Measurements from ENCODE around the gene OTOG. TPM values are rescaled to one million over a fixed set of nuclear protein-coding genes. Genes with fewer than 3 reads are reported as not detected.
A peak's percentile ranks its signal among the peaks of the same experiment; 100 is the strongest.

Gene OTOG
- total RNA-seq, 2 experiments from 2014 or later = not detected

DNA sequence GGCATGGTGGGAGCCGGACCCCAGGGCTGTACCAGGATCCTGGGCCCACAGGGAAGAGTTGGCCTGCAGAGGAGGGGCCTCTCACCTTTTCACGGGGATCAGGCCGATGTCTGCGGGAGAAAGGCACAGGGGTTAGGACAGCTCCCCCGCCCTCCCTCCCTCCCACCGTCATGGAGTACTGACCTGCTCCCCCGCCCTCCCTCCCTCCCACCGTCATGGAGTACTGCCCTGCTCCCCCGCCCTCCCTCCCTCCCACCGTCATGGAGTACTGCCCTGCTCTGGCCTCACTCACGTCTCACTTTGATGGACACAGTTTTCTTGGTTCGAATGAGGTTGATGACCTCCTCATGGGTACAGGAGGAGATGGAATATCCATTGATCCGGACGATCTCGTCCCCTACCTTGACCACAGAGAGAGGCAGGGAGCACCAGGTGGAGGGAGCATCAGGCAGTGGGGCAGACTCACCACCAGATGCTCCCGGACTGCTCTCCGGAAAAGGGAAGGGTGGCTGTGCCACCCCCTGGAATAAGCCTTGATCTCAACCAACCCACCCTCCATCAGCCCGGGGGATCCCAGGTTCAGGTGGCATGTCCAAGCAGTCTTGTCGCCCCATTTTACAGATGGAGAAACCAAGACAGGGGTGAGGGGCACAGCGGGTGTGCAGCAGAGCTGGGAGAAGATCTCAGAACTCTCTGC is 20.0 kb upstream of the OTOG start:
- intact Hi-C loops (cut with micrococcal nuclease) = no loop called here
- no peaks in the 10 kb centered on the region for H3K4me1 Mint-ChIP-seq (ENCODE audit: low read depth)
- DNase-seq = no peak
- no peak overlapping the region for H3K27ac Mint-ChIP-seq
- no peaks in the 10 kb centered on the region for H3K9me3 Mint-ChIP-seq
- no peak for ATAC-seq
- H3K27me3 Mint-ChIP-seq = peaks cover 7% of the 10 kb centered on the region
- TF ChIP-seq, protein P1, sequence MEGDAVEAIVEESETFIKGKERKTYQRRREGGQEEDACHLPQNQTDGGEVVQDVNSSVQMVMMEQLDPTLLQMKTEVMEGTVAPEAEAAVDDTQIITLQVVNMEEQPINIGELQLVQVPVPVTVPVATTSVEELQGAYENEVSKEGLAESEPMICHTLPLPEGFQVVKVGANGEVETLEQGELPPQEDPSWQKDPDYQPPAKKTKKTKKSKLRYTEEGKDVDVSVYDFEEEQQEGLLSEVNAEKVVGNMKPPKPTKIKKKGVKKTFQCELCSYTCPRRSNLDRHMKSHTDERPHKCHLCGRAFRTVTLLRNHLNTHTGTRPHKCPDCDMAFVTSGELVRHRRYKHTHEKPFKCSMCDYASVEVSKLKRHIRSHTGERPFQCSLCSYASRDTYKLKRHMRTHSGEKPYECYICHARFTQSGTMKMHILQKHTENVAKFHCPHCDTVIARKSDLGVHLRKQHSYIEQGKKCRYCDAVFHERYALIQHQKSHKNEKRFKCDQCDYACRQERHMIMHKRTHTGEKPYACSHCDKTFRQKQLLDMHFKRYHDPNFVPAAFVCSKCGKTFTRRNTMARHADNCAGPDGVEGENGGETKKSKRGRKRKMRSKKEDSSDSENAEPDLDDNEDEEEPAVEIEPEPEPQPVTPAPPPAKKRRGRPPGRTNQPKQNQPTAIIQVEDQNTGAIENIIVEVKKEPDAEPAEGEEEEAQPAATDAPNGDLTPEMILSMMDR (IDR thresholded peaks at IDR 0.05) = no peak
- ChIA-PET CTCF (interaction anchor here (0.8 to 3.6 kb wide), 20 partner anchors 9 to 448 kb away, joined by 3 to 47 read pairs (median 7); partner anchors contain the start of genes KCNJ11 and USH1C), POLR2A (interaction anchor here (0.7 kb wide), 1 partner anchor 78 kb away, joined by 3 read pairs; no protein-coding TSS in a partner anchor)
- no peaks in the 10 kb centered on the region for H3K36me3 Mint-ChIP-seq (ENCODE audit: low read depth)
- H3K4me3 Mint-ChIP-seq = no peak overlapping the region

DNA sequence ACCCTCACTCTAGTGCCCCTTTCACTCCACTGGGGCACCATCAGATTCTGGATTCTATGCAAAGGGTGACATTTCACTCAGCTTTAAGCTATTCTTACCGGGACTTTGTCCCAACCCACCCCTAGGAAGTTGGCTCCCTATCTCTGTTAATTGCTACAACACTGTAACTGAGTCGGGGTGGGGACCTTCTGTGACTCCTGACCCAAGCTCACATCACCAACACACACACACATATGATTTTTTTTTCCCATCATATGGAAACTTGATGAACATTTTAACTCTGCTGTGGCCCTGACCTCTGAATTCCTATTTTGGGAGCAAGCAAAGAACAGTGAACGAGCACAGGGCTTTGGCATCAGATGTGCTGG is 19.4 kb upstream of the OTOG start:
- Mint-ChIP-seq H3K27me3 (peaks cover 7% of the 10 kb centered on the region), H3K36me3 (ENCODE audit: low read depth) (no peaks in the 10 kb centered on the region), H3K4me3 (no peak overlapping the region), H3K9me3 (no peaks in the 10 kb centered on the region), H3K4me1 (ENCODE audit: low read depth) (no peaks in the 10 kb centered on the region), H3K27ac (no peak overlapping the region)
- ChIA-PET CTCF (interaction anchor here (0.6 to 3.5 kb wide), 32 partner anchors 9 to 743 kb away, joined by 3 to 47 read pairs (median 4); partner anchors contain the start of genes KCNJ11, OTOG and USH1C), POLR2A (interaction anchor here (0.7 kb wide), 1 partner anchor 78 kb away, joined by 3 read pairs; no protein-coding TSS in a partner anchor)
- DNase-seq (no peak), ATAC-seq (no peak)
- intact Hi-C loops (cut with micrococcal nuclease) = no loop called here
- TF ChIP-seq, protein P1 (IDR thresholded peaks at IDR 0.05) = no peak

DNA sequence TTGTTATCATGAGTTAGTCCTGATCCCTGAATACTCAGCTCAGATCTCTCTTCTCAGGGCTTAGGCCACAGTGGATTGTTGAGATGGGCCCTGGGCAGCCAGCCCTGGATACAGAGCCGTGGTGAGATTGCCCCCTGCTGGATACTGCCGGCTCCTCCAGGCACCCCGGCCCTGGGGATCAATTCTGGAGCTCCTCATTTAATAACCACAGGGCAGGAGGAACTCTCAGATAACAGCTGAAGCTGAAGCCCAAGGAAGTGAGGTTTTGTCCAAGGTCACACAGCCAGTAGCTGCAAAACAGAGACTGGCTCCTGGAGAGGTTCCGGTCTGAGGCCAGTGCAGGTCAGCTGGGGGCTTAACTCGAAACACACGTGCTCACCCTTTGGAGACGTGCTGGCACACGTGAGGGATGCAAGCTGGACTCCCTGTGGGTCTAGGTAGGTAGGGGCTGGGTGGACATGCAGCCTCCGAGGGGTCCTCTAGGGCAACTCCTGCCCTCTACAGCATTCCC is 18.8 kb upstream of the OTOG start:
- ATAC-seq (peak; percentile 92), DNase-seq (peak; percentile 70)
- Mint-ChIP-seq H3K27ac (no peak overlapping the region), H3K4me1 (ENCODE audit: low read depth) (no peaks in the 10 kb centered on the region), H3K9me3 (no peaks in the 10 kb centered on the region), H3K27me3 (peaks cover 7% of the 10 kb centered on the region), H3K36me3 (ENCODE audit: low read depth) (no peaks in the 10 kb centered on the region), H3K4me3 (no peak overlapping the region)
- ChIA-PET CTCF (interaction anchor here (0.6 to 3.5 kb wide), 38 partner anchors 9 to 744 kb away, joined by 3 to 47 read pairs (median 4); partner anchors contain the start of genes KCNJ11, OTOG and USH1C), POLR2A (no interaction called here)
- TF ChIP-seq, protein P1 (IDR thresholded peaks at IDR 0.05) = peak; percentile 72
- intact Hi-C loops (cut with micrococcal nuclease) = no loop called here

DNA sequence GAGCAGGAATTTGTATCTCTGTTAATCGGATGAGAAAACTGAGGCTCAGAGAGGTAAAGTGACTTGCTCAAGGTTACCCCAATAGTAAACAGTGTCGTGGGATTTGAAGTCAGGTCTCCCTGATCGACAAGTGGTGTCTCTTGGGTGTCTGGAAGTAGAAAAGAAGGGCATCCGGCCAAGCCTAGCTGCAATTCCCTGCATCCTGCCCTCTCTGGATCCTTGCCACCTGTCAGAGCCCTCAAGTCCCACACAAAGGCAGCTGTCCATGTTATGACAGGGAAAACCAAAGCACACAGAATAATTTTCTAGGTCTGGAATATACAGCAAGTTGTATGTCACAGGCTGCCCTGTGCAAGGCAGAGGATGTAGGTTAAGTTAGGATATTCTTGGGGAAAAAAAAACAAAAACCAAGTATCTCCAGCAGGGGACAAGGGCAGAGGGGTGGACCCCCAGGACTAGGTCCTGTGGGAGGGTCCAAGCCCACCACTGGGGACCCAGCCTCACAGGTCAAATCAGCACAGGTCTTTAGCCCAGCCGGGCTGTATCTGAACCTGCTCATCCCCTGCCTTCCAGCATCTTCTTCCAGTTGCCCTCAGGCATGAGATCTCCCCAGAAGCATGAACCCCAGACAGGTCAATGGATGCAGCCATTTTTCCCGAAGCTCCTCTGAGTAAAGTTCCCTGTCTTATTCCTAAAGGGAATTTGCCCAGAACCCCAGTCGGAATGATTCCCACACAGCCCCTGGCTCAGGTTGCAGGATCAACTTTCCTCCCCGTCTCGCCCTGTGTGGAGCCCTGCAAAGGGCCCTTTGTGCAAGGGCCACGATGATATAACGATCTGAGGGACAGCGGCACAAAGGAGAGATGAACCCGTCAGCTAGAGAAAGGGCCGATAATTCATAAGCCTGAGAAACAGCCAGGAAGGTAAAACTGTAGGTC is 17.9 kb upstream of the OTOG start:
- intact Hi-C loops (cut with micrococcal nuclease) = no loop called here
- Mint-ChIP-seq H3K27me3 (peaks cover 7% of the 10 kb centered on the region), H3K4me3 (no peak overlapping the region), H3K36me3 (ENCODE audit: low read depth) (no peaks in the 10 kb centered on the region), H3K27ac (no peak overlapping the region), H3K9me3 (no peaks in the 10 kb centered on the region), H3K4me1 (ENCODE audit: low read depth) (no peaks in the 10 kb centered on the region)
- ChIA-PET CTCF (interaction anchor here (0.6 to 3.5 kb wide), 13 partner anchors 11 to 306 kb away, joined by 3 to 47 read pairs (median 5); partner anchors contain the start of gene KCNJ11), POLR2A (no interaction called here)
- ATAC-seq = no peak
- TF ChIP-seq, protein P1 (IDR thresholded peaks at IDR 0.05) = no peak
- no peak for DNase-seq
